ENCODE measurements around the gene SPOCK2.

- TF ChIP-seq SIN3A (IDR thresholded peaks at IDR 0.05; ENCODE audit: borderline replicate concordance, insufficient read depth, low read length) (no peak), TAF1 (IDR thresholded peaks at IDR 0.05; ENCODE audit: borderline replicate concordance, insufficient read depth, low read length) (no peak), REST (IDR thresholded peaks at IDR 0.05; ENCODE audit: insufficient read depth in 1 of 2, low read depth in 2 of 2, low read length in 2 of 2) (no peak), POLR2AphosphoS5 (IDR thresholded peaks at IDR 0.05; ENCODE audit: low read depth, low read length) (no peak), FOXP2 (optimal IDR thresholded peaks at IDR 0.05; ENCODE audit: borderline replicate concordance, extremely low read depth, extremely low read length, insufficient read depth) (no peak)
Observed at GRCh38 chr10:72011016-72011415, 77.3 kb downstream of the SPOCK2 start.

All from PFSK-1 (cell line).